HG03108 (cell line): ENCODE data around the gene NFATC3.
A peak's percentile ranks its signal among the peaks of the same experiment; 100 is the strongest.

ENCODE experiments used
- ATAC-seq: cut with Tn5 transposase; IDR thresholded peaks from one replicate; pipeline ENCODE4 v1.9.1; 2021; ENCODE audit warnings: moderate library complexity; ENCODE audit not compliant: unreplicated experiment

The NFATC3 gene

DNA sequence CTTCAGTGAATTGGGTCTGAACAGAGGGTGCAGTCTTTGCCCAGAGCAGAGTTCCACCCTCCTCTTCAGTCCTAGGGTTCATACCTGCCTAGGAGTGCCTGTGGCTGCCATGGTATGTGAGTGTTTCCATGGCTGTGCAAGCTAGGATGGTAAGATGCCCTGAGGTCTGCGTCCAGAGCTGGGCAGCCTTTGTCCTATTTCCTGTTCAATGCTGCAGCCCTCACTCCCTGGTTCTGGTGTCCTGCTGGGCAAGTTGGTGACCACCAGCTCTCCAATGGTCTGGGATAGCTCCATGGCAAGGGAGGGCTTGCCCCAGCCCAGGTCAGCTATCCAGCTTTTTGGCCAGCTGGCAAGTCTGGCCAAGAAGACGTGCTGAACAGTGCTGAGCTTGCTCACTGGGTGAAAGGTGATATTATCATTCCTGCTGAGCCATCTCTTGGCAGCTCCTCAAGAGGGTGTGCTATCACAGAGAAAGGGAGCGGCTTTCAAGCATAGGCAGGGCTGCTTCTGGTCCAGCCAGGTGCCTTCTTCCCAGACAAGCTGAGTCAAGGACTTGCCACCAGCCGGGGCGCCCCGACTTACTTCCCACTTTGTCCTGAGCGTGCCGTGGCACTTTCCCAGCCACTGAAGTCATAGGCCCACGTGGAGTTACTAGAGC lies 13.0 kb upstream of the NFATC3 start:
- ATAC-seq: no peak

DNA sequence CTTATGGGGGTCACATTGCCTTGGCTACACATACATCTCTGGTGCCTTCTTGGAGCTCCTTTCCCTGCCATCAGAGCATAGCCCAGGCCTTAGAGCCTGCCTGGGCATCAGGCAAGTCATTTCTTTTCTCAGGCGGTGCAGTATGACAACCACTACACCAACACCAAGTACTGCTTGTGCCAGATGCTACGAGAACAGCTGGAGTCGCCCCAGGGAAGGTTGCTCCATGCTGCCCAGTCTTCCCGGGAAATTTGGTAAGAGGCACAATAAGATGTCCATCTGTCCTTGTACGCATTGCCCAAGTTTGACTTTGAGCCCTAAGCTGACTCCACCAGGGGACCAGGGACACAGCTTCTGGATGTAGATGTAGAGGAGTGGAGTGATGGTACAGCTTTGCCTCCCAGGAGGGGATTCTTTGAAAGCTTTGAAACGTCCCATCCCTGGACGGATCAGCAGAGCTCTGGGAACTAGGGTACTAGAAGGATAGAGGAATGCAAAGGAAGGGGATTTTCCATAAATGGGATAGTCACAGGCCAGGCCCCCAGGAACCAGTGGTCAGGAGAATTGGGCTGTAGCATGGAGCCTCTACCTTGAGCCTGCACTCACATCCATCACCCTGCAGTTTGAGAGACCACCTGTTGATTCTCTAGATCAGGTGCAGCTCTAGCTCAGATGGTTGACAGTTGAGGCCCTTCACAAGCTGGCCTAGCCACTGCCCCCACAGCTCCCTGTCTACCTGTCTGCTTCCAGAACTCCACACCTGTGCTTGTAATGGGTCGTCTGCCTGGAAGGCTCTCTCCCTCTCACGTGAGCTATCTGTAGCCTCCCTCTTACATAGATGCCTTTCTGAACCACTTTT lies 11.0 kb upstream of the NFATC3 start:
- ATAC-seq: no peak

DNA sequence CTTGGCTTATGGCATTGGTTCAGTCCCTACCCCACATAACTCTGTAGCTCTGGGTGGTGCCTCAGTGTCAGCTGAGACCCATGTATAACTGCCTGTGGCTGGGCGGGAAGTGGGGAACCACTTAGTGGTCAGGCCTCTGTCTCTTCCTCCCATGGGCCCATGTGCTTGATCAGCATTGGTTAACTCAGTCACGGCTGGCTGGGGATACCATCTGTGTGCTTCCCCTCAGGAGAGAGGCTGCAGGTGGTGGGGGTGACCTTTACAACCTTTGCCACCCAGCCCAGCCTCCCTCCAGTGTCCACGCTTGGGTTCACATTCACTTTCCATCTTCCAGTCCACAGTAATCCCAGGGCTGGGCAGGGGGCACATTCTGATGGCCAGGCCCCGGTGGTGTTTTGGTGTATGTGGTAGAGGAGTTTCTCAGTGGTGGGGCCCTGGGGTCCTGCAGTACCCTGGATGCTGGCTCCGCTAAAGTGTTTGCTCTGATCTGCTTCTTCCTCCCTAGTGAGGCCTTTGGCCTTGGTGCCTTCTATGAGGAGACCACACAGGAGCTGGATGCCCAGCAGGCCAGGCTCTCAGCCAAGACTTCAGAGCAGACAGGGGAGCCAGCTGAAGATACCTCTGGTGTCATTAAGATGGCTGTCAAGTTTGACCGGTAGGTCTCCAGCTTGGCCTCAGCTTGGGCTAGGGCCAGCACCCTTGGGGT lies 10.2 kb upstream of the NFATC3 start:
- peak; percentile 72 for ATAC-seq

DNA sequence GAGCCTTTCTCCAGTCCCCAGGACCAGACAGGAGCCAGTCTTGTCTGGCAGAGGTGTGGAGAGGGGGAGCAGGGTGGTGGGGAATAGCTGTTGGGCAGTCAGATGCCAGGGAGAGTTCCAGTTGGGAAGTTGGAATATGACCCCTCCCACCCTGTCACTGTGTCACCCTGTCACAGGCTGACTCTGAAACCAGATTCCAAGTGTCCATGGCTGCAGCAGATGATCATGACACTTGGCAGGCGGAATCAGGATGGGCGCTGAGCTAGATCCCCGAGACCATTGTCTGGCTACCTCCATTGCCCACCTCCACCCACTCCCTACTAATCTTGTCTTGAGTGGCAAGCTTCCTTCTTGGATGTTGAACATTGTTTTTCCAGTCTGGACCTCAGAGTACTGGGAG lies 9.2 kb upstream of the NFATC3 start:
- no peak for ATAC-seq

DNA sequence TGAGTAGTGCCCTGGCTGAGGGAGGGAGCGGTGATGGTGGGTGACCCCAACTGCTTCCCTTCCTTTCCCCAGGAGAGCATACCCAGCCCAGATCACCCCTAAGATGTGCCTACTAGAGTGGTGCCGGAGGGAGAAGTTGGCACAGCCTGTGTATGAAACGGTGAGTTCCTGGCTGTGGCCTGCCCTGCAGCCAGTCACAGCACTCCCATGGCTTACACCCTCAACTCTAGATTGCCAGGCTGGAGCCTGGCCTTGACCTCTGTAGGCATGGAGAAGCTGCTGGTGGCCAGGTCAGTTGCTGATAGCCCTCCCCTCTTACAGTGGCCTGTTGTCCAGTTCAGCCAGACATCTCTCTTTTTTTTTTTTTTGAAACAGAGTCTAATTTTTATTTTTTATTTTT lies 8.6 kb upstream of the NFATC3 start:
- ATAC-seq: no peak

DNA sequence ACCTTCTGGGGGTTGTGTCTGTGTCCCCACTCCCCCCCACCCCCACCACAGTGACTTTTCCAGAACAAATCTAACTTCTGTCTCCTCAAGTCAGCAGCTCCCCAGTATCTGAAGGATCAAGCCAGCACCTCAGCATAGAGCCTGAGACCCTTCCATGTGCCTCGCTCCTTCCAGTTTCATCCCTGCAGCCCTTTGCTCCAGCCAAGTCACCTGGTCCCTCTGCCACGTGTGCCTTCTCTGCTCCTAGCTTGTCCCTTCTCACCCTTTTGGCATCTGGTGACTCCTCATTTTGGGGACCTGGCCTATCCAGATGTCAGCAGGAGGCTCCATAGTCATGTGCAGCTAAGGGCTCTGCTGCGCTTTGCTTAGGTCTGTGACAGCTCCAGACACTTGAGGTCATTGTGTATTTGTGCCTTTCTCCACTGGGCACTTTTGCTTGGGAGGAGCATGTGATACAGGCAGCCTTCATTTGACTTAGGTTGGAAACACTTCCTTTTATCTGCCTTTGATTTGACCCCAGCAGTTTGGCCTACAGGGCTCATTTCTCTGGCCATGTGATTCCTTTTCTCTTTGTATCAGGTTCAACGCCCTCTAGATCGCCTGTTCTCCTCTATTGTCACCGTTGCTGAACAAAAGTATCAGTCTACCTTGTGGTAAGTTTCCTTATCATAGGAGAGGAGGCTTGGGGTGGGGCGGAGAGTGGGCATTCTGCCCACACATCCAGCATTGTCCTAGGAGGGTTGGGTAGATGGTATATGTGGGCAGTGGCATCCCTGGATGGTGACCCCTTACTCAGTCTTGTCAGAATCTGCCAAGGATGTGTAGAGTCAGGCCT lies 7.1 kb upstream of the NFATC3 start:
- no peak for ATAC-seq

DNA sequence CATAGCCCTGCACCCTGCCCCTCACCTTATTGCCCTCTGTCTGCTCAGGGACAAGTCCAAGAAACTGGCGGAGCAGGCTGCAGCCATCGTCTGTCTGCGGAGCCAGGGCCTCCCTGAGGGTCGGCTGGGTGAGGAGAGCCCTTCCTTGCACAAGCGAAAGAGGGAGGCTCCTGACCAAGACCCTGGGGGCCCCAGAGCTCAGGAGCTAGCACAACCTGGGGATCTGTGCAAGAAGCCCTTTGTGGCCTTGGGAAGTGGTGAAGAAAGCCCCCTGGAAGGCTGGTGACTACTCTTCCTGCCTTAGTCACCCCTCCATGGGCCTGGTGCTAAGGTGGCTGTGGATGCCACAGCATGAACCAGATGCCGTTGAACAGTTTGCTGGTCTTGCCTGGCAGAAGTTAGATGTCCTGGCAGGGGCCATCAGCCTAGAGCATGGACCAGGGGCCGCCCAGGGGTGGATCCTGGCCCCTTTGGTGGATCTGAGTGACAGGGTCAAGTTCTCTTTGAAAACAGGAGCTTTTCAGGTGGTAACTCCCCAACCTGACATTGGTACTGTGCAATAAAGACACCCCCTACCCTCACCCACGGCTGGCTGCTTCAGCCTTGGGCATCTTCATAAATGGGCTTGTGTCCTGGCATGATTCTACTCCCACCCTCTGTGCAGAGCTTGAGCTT lies 6.3 kb upstream of the NFATC3 start:
- no peak for ATAC-seq

DNA sequence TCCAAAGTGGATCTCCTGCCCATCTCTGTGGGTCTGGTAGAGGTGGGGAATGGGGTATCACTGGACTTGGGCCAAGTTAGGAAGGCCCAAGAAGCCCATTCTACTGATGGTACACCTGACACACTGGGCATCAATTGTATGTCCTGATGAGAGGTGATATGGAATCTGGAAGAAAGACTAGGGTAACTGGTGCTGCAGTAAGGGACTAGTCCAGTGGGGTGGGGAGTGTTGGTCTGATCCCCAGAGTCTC lies 5.9 kb upstream of the NFATC3 start:
- ATAC-seq: no peak

DNA sequence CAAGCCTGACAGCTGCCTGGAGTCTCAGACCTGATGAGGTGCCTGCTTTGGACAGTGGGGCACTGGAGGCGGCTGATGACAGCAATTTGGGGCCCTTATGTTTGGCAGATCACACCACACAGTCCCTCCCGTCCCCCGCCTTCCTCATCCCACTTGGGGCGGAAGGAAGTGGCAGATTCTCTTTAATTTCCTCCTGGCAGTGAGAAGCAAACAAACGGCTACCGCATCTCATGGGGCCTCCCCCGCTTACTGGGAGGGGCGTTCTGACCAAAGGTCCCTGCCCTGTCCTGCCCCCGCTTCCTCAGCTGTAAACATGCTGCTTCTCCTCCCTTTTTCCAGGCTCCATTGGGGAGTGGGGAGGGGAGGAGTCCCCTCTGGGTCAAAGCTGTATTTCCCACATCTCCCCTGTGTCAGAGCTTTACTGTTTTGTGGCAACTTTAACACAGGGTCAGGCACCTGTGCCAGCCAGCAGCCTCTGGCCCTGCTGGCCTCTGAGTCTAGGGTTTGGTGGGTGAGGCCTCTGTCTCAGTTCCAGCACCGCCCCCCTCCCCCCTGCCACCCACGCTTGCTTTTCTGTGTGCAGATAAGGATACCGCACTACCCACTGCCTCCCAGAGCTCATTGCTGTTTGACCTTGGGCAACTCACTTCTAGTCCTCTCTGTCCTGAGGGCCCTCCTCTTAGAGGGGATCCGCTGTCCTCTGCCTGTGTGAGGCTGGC lies 5.4 kb upstream of the NFATC3 start:
- ATAC-seq: no peak

DNA sequence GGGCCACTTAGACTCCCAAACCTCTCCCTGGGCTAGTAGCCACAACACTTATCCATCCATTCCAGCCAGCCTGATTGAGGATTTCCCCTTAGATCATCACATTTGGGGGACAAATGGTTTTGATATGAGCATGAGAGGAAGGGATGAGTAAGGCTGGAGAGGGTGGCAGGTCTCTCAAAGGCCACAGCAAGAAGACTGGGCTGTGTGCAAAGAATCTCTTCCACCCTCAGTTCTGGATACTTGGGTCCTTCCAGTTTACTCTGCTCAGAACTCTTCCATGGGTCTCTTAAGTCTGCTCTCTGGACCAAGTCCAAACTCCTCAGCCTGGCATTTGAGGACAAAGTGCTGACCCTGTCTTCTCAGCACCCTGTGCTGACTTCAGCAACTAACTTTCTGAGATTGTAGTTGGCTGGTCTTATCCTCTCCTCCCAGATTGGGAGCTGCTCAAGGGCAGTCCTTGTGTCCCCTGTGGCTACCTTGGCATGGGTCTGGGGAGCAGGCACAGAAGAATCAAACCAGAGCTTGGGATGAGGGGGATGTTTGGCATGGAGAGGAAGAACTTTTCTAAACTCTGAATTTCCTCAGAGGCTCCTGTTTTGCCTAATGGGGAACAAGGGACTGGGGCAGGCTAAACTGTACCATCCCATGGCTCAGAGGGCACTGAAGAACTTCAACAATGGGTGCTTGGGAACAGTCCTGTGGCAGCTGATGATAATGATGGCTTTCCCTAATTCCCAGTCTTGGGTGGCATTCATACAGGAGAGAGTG lies 3.1 kb upstream of the NFATC3 start:
- ATAC-seq: no peak

DNA sequence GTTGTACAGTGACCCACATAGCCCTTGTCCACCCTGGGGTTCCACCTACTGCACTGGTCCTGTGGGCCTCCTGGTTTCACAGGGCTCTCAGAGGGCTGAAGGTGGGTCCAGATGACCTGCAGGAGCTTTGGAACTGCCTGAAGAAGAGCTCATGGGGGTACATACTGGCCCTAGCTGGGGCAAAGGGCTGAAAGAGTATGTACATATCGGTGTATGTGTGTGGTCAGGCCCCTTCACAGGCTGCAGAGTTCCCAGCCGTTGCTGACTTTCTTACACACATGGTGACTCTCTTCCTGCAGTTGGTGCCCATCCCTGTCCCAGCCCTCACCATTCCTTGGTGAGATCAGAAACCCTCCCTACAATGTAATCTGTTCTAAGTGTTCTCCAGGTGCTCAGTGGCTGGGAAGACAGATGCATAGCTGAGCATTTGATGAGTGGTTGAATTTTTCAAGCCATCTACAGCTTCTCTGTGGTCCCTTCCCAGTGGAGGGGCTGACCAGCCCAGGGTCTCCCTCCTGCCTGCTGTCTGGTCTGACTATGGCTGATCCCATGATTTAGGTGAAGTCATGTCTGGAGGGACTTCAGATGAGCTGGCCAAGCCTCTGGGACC lies 2.4 kb upstream of the NFATC3 start:
- ATAC-seq: no peak

DNA sequence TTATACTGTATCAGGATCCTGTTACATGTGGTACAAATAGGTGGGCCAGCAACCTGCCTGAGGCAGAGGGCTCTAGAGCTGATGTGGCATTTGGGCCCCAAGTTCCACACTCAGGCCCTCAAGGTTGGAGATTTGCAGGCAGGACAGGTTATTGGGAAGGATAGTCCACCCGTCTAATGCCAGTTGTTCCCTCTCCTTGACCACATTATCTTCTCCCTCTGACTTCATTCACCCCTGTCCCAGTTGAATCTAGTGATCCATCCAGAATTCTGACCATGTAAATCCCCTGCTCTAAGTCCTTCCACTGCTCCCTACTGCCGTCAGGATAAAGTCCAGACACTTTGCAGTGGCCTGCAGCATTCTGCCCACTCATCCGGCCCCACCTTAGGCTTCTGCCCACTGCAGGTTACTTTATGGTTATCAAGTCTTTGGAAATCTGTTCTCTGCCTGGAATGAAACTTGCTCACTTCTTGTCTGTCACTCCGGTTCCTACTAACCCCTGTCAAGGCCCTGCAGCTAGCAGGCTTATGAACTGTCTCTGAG lies 1.9 kb upstream of the NFATC3 start:
- no peak for ATAC-seq

DNA sequence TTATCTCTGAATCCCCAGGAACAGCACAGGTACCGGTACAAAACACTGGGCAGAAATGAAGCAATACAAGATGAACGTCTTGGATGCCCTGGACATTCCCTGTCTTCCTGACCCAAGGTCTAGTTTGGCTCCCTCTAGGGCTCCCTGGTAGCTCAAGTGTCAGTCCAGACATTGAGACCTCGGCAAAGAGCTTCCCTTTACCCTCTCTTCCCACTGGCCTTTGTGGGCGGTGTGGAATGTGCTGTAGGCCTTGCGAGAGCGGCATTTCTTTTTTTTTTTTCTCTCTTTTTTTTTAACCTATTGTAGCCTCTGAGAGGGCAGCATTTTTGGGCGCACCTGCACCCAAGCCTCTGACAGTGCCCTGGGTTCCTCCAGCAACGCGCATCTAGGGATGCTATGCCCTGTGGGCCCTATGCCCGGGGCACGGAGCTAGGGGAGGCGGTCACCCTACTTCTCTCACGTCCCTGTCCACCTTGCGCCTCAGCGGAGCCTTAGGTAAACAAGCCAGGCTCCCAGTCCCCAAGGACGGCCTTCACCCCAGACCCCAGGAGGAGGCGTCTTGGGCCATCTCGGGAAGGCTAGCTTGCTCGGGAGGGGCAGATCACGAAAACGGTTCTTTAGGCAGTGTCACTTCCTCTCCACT lies 1.2 kb upstream of the NFATC3 start:
- ATAC-seq: no peak

DNA sequence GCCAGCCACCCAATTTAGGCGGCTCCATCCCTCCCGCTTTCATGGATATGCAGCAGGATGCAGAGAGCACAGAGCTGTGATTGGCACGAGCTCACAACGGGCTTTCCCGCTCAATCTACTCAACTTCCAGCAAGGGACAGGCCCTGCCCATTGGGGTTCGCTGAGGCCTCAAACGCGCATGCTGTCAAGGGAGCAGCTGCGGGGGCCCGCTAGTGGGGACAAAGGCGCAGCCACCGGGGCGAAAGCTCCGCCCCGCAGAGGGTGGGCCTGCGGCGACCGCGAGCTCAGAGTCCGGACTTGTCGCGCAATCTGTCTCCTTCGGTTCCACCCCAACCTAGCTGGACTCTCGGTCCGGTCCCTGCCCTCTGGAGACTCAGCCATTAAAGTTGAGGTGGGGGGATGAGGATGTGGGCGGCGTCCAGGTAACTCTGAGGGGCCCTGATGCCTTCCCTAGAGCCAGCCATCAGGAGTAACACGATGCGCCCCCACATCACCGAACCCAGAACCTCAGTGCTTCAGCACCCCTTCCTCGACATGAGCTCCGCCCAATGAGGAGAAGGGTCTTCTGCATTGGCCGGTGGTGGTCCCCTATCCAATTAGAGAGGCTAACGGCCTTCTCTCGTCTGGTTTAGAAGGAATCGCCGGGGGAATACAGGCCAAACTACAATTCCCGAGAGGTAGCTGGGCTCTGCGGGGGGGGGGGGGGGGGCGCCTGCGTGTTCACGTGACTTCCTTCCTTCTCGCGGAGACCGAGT lies 489 bp upstream of the NFATC3 start:
- ATAC-seq: peak; percentile 61

DNA sequence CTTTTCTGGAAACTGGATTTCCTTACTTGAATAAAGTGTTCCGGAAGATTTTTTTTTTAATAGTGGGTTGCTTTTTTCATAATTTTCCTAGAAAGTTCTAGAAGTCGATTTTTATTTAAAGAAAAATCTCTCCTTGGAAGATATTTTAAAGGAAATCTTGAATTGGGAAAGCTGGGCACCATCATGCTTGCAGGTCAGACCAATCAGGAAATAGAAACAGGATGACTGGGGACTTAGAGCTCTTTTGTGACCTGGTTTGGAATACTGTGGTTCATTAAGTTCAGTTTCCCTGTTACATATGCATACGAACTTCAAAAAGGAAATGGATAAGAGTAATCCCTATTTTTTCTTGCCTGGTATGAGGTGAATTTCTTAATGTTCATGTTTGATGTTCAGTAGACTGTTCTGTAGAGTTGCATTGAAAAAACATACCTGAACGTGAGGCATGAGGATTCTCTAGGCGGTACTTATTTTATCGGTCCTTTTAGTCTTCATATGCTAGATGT lies 1.2 kb downstream of the NFATC3 start:
- ATAC-seq: no peak

DNA sequence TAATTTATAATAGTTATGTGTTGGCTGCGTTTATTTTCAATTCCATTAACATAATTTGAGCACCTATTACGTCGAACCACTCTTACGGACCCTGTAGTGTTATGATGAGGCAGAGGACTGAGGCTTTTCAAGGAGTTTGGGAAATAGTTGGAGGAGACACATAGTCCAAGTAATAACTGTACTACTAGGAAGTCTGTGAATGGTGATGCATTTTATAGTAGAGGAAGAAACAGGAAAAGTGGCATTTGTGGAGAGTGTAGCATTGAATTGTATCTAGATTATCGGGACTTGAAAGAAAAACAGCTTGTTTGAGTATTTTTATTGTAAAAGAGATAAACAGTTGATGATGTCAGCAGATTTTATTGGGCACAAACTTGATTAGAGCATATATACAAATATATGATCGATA lies 1.7 kb downstream of the NFATC3 start:
- ATAC-seq: no peak

DNA sequence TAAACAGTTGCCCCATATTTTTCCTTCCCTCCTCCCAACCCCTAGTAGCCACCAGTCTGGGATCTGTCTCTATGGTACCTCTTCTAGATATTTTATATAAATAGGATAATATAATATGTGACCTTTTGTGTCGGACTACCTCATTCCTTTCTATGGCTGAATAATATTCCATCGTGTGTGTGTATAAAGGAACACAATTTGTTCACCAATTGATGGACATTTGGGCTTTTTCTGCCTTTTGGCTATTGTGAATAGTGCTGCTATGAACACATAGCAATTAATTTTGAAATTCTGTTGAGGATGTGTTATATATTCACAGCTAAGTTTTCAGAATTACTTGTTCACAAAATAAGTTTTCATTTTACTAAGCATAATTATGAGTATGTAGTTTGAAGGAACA lies 2.5 kb downstream of the NFATC3 start:
- ATAC-seq: no peak
